ENCODE results near the gene NUP42. TPM values are rescaled to one million over a fixed set of nuclear protein-coding genes. Genes with fewer than 3 reads are reported as not detected.

NUP42 gene
- total and polyA plus RNA-seq, 2 of the 13 experiments (the other 11 are each of a cell fraction or from before 2014, with no cell fraction given) = 32.0 to 51.5 TPM

DNA sequence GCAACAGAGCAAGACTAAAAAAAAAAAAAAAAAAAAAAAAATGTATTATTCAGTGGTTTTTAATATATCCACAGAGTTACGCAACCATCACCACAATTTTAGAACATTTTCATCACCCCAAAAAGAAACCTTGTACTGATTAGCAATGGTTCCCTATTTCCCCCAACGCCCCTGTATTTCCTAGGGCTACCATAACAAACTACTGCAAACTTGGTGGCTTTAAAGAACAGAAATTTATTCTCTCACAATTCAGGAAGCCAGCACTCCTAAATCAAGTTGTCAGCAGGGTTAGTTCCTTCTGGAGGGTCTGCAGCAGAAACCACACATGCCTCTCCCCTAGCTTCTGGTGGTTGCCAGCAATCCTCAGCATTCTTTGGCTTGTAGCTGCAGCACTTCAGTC is 5.9 kb upstream of the NUP42 start (continued):
- TF ChIP-seq ZKSCAN5 (CRISPR knock-in tag; IDR thresholded peaks at IDR 0.05) = no peak
- TF ChIP-seq ZNF251 (CRISPR knock-in tag; IDR thresholded peaks at IDR 0.05) = no peak
- no peak for TF ChIP-seq SIN3A (IDR thresholded peaks at IDR 0.05; ENCODE audit: borderline replicate concordance, low read depth, low read length)
- no peak for TF ChIP-seq ZNF367 (CRISPR knock-in tag; IDR thresholded peaks at IDR 0.05; ENCODE audit: borderline replicate concordance)
- TF ChIP-seq FOSL2 (CRISPR knock-in tag; IDR thresholded peaks at IDR 0.05) = no peak
- no peak for TF ChIP-seq NCOA1 (CRISPR knock-in tag; IDR thresholded peaks at IDR 0.05)
- TF ChIP-seq ZNF468 (CRISPR knock-in tag; IDR thresholded peaks at IDR 0.05) = no peak
- TF ChIP-seq CCAR2 (optimal IDR thresholded peaks at IDR 0.05; ENCODE audit: low read depth, low read length) = no peak
- no peak for TF ChIP-seq SYNCRIP (IDR thresholded peaks at IDR 0.05; ENCODE audit: insufficient read depth, low read depth, low read length)
- no peak for TF ChIP-seq TP53 (CRISPR knock-in tag; conservative IDR thresholded peaks at IDR 0.05)
- TF ChIP-seq, protein P1, sequence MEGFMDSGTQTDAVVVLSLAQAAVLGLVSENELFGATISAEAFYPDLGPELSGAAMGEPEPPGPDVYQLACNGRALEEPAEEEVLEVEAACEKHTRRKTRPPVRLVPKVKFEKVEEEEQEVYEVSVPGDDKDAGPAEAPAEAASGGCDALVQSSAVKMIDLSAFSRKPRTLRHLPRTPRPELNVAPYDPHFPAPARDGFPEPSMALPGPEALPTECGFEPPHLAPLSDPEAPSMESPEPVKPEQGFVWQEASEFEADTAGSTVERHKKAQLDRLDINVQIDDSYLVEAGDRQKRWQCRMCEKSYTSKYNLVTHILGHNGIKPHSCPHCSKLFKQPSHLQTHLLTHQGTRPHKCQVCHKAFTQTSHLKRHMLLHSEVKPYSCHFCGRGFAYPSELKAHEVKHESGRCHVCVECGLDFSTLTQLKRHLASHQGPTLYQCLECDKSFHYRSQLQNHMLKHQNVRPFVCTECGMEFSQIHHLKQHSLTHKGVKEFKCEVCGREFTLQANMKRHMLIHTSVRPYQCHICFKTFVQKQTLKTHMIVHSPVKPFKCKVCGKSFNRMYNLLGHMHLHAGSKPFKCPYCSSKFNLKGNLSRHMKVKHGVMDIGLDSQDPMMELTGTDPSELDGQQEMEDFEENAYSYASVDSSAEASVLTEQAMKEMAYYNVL (CRISPR knock-in tag; IDR thresholded peaks at IDR 0.05; ENCODE audit: borderline replicate concordance) = no peak

All from HepG2 (cell line).